ENCODE measurements around the gene ST6GALNAC3. TPM values are rescaled to one million over a fixed set of nuclear protein-coding genes. Genes with fewer than 3 reads are reported as not detected.

Gene ST6GALNAC3
- total RNA-seq, 6 experiments from 2014 or later: 1.00 to 1.7 (median 1.2) TPM

GRCh38 chr1:76158126-76158525 is 83.6 kb downstream of the ST6GALNAC3 start:
- H3K36me3 Mint-ChIP-seq (ENCODE audit: low read depth): no peaks in the 10 kb centered on the region
- H3K4me1 Mint-ChIP-seq (ENCODE audit: low read depth): peaks cover 6% of the 10 kb centered on the region
- TF ChIP-seq CTCF (IDR thresholded peaks at IDR 0.05): no peak
- DNase-seq: no peak
- H3K9me3 Mint-ChIP-seq: no peaks in the 10 kb centered on the region
- H3K27ac Mint-ChIP-seq: no peak overlapping the region
- H3K4me3 Mint-ChIP-seq: no peak overlapping the region
- no peaks in the 10 kb centered on the region; the same call in 1 of the 2 replicates for H3K27me3 Mint-ChIP-seq (ENCODE audit: insufficient read depth)

- peaks cover 6% of the 10 kb centered on the region for H3K4me1 Mint-ChIP-seq (ENCODE audit: low read depth)
- no peaks in the 10 kb centered on the region for H3K36me3 Mint-ChIP-seq (ENCODE audit: low read depth)
- H3K27me3 Mint-ChIP-seq (ENCODE audit: insufficient read depth): peaks cover 2% of the 10 kb centered on the region; the same call in 1 of the 2 replicates
- H3K9me3 Mint-ChIP-seq: no peaks in the 10 kb centered on the region
- no peak overlapping the region for H3K4me3 Mint-ChIP-seq
- no peak for DNase-seq
- no peak overlapping the region for H3K27ac Mint-ChIP-seq
- TF ChIP-seq CTCF (IDR thresholded peaks at IDR 0.05): no peak
Observed at GRCh38 chr1:76160225-76160624, 85.7 kb downstream of the ST6GALNAC3 start.

GRCh38 chr1:76161451-76161850 is 86.9 kb downstream of the ST6GALNAC3 start:
- DNase-seq: no peak
- H3K4me3 Mint-ChIP-seq: no peak overlapping the region

GRCh38 chr1:76162254-76162653 is 87.7 kb downstream of the ST6GALNAC3 start:
- no peak for DNase-seq
- H3K27me3 Mint-ChIP-seq (ENCODE audit: insufficient read depth): peaks cover 2% of the 10 kb centered on the region; the same call in 1 of the 2 replicates
- H3K9me3 Mint-ChIP-seq: no peaks in the 10 kb centered on the region
- no peak overlapping the region for H3K4me3 Mint-ChIP-seq
- H3K36me3 Mint-ChIP-seq (ENCODE audit: low read depth): no peaks in the 10 kb centered on the region
- peaks cover 6% of the 10 kb centered on the region for H3K4me1 Mint-ChIP-seq (ENCODE audit: low read depth)
- H3K27ac Mint-ChIP-seq: no peak overlapping the region
- no peak for TF ChIP-seq CTCF (IDR thresholded peaks at IDR 0.05)

More at GRCh38 chr1:76161451-76161850, 86.9 kb downstream of the ST6GALNAC3 start:
- no peaks in the 10 kb centered on the region for H3K9me3 Mint-ChIP-seq
- no peak for TF ChIP-seq CTCF (IDR thresholded peaks at IDR 0.05)
- no peak overlapping the region for H3K27ac Mint-ChIP-seq
- peaks cover 2% of the 10 kb centered on the region; the same call in 1 of the 2 replicates for H3K27me3 Mint-ChIP-seq (ENCODE audit: insufficient read depth)
- peaks cover 6% of the 10 kb centered on the region for H3K4me1 Mint-ChIP-seq (ENCODE audit: low read depth)
- H3K36me3 Mint-ChIP-seq (ENCODE audit: low read depth): no peaks in the 10 kb centered on the region

GRCh38 chr1:76164165-76164564 is 89.6 kb downstream of the ST6GALNAC3 start:
- no peaks in the 10 kb centered on the region for H3K4me1 Mint-ChIP-seq (ENCODE audit: low read depth)
- no peaks in the 10 kb centered on the region for H3K9me3 Mint-ChIP-seq
- no peak overlapping the region for H3K27ac Mint-ChIP-seq
- no peaks in the 10 kb centered on the region for H3K36me3 Mint-ChIP-seq (ENCODE audit: low read depth)
- no peak for DNase-seq
- no peak for TF ChIP-seq CTCF (IDR thresholded peaks at IDR 0.05)
- H3K27me3 Mint-ChIP-seq (ENCODE audit: insufficient read depth): peaks cover 2% of the 10 kb centered on the region; the same call in 1 of the 2 replicates
- H3K4me3 Mint-ChIP-seq: no peak overlapping the region

- H3K36me3 Mint-ChIP-seq (ENCODE audit: low read depth): no peaks in the 10 kb centered on the region
- H3K27ac Mint-ChIP-seq: no peak overlapping the region
- no peak for TF ChIP-seq CTCF (IDR thresholded peaks at IDR 0.05)
- peaks cover 1% of the 10 kb centered on the region for H3K27me3 Mint-ChIP-seq (ENCODE audit: insufficient read depth)
- peaks cover 5% of the 10 kb centered on the region; the same call in 1 of the 2 replicates for H3K9me3 Mint-ChIP-seq
- no peak for DNase-seq
- no peak overlapping the region for H3K4me3 Mint-ChIP-seq
- H3K4me1 Mint-ChIP-seq (ENCODE audit: low read depth): no peaks in the 10 kb centered on the region
Observed at GRCh38 chr1:76170084-76170483, 95.5 kb downstream of the ST6GALNAC3 start.

Measured in HFFc6 (cell line).